ENCODE data around the gene XPO5.
"Not testable (repeated sequence)": the region's sequence is repeated elsewhere in the genome, so short reads cannot be mapped to it uniquely, and the experiment has no call there.

The XPO5 gene

GRCh38 chr6:43544461-43544860 is 31.4 kb downstream of the XPO5 start:
- no peak overlapping the region for H3K4me3 Mint-ChIP-seq
- ATAC-seq (no peak), DNase-seq (ENCODE audit: low spot score in 2 of 2) (no peak)
- H3K4me1 Mint-ChIP-seq = no peaks in the 10 kb centered on the region
- no peaks in the 10 kb centered on the region for H3K9me3 Mint-ChIP-seq
- no peak overlapping the region for H3K27ac Mint-ChIP-seq
- H3K36me3 Mint-ChIP-seq = peaks cover 100% of the 10 kb centered on the region

- no peak overlapping the region for H3K4me3 Mint-ChIP-seq
- H3K36me3 Mint-ChIP-seq = peaks cover 100% of the 10 kb centered on the region
- no peaks in the 10 kb centered on the region for H3K9me3 Mint-ChIP-seq
- DNase-seq (ENCODE audit: low spot score in 2 of 2) = no peak
- ATAC-seq = no peak
- H3K4me1 Mint-ChIP-seq = no peaks in the 10 kb centered on the region
- no peak overlapping the region for H3K27ac Mint-ChIP-seq
Measured at GRCh38 chr6:43541774-43542471, 33.9 kb downstream of the XPO5 start.

DNA sequence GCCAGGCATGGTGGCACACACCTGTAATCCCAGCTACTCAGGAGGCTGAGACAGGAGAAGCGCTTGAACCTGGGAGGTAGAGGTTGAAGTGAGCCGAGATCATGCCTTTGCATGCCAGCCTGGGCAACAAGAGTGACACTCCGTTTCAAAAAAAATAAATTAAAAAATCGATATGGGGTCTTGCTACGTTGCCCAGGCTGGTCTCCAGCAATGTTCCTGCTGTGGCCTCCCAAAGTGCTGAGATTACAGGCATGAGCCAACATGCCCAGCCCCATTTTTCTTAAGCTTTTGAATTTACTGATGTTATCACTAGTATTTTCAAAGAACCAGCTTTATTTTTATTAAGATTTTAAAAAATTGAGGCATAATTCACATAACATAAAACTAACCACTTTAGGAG is 35.3 kb downstream of the XPO5 start:
- no peak overlapping the region for H3K4me3 Mint-ChIP-seq
- H3K27ac Mint-ChIP-seq = no peak overlapping the region
- H3K9me3 Mint-ChIP-seq = no peaks in the 10 kb centered on the region
- H3K36me3 Mint-ChIP-seq = peaks cover 100% of the 10 kb centered on the region
- no peak for ATAC-seq
- no peaks in the 10 kb centered on the region for H3K4me1 Mint-ChIP-seq
- no peak for DNase-seq (ENCODE audit: low spot score in 2 of 2)

DNA sequence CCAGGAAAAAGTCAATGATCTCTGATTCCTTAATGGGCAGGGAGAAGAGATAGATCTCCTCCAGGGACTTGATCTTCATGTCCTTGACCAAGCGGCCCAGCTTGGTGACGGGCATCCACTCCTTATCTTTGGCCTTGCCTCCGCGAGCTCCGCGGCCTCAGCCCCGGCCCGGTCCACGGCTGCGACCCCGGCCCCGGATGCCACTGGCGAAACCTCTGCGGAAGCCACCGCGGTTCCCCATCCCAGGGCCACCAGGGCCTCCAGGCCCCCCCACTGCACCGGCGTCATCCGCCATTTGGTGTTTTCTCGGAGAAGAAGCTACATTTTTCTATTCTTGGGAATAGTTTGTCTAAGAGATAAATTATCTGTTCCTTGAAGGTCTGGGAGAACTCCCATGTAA is 36.4 kb downstream of the XPO5 start:
- not testable (repeated sequence) for H3K4me3 Mint-ChIP-seq; DNase-seq (ENCODE audit: low spot score in 2 of 2); H3K9me3 Mint-ChIP-seq; H3K4me1 Mint-ChIP-seq; ATAC-seq; H3K27ac Mint-ChIP-seq
- peaks cover 100% of the 10 kb centered on the region for H3K36me3 Mint-ChIP-seq

DNA sequence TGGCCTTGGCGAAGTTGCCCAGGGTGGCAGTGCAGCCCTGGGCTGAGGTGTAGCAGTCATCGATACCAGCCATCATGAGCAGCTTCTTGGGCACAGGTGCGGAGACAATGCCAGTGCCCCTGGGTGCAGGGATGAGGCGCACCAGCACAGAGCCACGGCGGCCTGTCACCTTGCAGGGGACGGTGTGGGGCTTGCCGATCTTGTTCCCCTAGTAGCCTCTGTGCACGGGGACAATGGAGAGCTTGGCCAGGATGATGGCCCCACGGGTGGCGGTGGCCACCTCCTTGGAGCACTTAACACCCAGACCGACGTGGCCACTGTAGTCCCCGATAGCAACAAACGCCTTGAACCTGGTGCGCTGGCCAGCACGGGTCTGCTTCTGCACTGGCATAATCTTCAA is 36.9 kb downstream of the XPO5 start:
- not testable (repeated sequence) for H3K9me3 Mint-ChIP-seq; H3K4me3 Mint-ChIP-seq; ATAC-seq; DNase-seq (ENCODE audit: low spot score in 2 of 2); H3K4me1 Mint-ChIP-seq; H3K27ac Mint-ChIP-seq
- peaks cover 100% of the 10 kb centered on the region for H3K36me3 Mint-ChIP-seq

GRCh38 chr6:43532201-43532600 is 43.6 kb downstream of the XPO5 start:
- Mint-ChIP-seq H3K27ac (peak overlapping the region; percentile 43), H3K36me3 (peaks cover 52% of the 10 kb centered on the region)

DNA sequence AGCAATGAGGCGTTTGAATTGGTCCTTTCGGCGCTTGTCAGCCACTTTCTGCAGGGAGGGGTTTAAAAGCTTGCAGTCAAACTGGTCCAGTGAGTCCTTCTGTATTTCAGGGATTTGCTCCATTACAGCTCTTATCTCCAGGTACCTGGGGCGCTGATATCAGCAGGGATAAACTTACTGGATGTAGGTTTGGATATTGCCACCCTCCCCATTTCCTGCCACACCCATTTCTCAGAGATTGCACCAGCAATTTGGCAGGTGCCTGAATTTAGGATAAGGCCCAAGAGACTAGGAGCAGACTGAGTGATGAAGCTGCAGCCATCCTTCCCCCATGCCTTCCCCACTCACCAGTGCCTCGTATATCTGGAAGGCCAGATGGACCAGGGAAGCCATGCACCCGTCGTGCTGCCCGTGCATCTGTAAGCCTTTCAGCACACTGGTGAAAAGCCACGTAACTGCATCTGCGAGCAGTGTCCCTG is 51.3 kb downstream of the XPO5 start:
- Mint-ChIP-seq H3K9me3 (no peaks in the 10 kb centered on the region), H3K27ac (peak overlapping the region; percentile 60), H3K4me1 (no peaks in the 10 kb centered on the region), H3K4me3 (no peak overlapping the region), H3K36me3 (no peaks in the 10 kb centered on the region)
- DNase-seq (ENCODE audit: low spot score in 2 of 2) (no peak), ATAC-seq (no peak)

More at GRCh38 chr6:43532201-43532600, 43.6 kb downstream of the XPO5 start:
- Mint-ChIP-seq H3K4me1 (no peaks in the 10 kb centered on the region), H3K4me3 (no peak overlapping the region), H3K9me3 (no peaks in the 10 kb centered on the region)
- ATAC-seq (no peak), DNase-seq (ENCODE audit: low spot score in 2 of 2) (no peak)

- peak overlapping the region; percentile 34 for H3K27ac Mint-ChIP-seq
- no peak for ATAC-seq
- H3K9me3 Mint-ChIP-seq = no peaks in the 10 kb centered on the region
- H3K36me3 Mint-ChIP-seq = no peaks in the 10 kb centered on the region
- no peak for DNase-seq (ENCODE audit: low spot score in 2 of 2)
- H3K4me1 Mint-ChIP-seq = no peaks in the 10 kb centered on the region
- H3K4me3 Mint-ChIP-seq = no peak overlapping the region
Measured at GRCh38 chr6:43523284-43523683, 52.6 kb downstream of the XPO5 start.

- no peak for DNase-seq (ENCODE audit: low spot score in 2 of 2)
- H3K9me3 Mint-ChIP-seq = no peaks in the 10 kb centered on the region
- no peak for ATAC-seq
- H3K4me3 Mint-ChIP-seq = no peak overlapping the region
- H3K36me3 Mint-ChIP-seq = no peaks in the 10 kb centered on the region
- peak overlapping the region; percentile 34 for H3K27ac Mint-ChIP-seq
- H3K4me1 Mint-ChIP-seq = no peaks in the 10 kb centered on the region
Measured at GRCh38 chr6:43522547-43523261, 53.1 kb downstream of the XPO5 start.

DNA sequence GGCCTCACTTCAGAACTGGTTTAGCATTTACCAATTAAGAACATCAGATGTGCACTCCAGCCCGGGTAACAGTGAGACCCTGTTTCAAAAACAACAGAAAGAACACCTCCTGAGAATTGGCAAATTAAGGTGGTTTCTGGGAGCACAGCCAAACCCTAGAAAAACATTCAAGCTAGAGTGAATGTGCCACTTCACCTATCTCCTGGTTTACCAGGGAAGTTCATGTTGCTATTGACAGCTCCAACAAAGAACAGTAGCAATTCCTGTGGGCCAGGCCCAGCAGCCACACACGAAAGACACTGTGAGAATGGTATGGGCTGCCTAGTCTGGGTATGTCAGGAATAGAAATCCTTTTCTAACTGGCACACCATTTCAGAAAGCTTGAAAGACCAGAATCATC is 54.0 kb downstream of the XPO5 start:
- H3K4me1 Mint-ChIP-seq = no peaks in the 10 kb centered on the region
- no peak overlapping the region for H3K27ac Mint-ChIP-seq
- DNase-seq (ENCODE audit: low spot score in 2 of 2) = no peak
- no peaks in the 10 kb centered on the region for H3K9me3 Mint-ChIP-seq
- H3K4me3 Mint-ChIP-seq = no peak overlapping the region
- H3K36me3 Mint-ChIP-seq = no peaks in the 10 kb centered on the region
- ATAC-seq = no peak

- DNase-seq (ENCODE audit: low spot score in 2 of 2) = no peak
- Mint-ChIP-seq H3K27ac (peak overlapping the region; percentile 11), H3K9me3 (no peaks in the 10 kb centered on the region), H3K36me3 (no peaks in the 10 kb centered on the region), H3K4me1 (peaks cover 13% of the 10 kb centered on the region), H3K4me3 (no peak overlapping the region)
- ATAC-seq = no peak
Measured at GRCh38 chr6:43520097-43520496, 55.7 kb downstream of the XPO5 start.

DNA sequence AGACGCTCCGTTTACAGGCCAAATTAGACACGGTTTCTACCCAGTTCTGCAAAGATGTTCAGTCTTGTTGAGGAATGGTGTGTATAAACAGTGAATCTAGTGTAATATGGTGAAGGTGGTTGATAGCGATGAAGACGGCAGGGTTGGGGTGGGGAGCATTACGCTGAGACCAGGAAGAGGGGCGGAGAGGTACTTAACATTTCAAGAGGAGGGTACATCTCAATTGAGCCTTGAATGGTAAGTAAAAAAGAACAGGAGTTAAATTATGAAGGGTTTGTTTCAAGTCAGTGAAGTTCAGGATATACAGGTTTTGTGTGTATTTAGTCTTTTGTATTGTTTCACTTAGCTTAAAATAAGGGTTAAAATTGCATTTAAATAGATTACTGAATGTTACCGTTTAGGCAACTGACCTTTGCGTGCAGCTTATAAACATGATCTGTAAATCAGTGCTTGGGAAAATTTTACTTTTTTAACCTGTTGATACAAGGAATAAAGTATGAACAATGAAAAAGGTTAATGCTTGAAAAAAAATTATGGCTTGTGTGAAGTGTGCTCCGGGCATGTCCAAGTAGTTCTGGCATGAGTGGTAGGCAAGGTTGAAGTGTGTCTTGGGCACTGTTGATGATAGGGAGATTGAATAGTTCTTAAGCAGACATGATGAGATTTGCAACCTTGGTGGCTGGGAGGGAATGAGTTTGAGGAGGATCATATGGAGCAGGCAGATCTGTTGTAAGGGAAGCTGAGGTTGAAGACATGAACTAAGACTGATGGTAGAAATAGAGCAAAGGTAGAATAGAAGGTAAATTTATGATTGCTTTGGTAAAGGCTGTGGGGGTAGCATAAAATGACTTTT is 58.1 kb downstream of the XPO5 start:
- peak in 1 of 2 donors; percentile 61 for DNase-seq (ENCODE audit: low spot score in 2 of 2)
- no peak for ATAC-seq
- no peaks in the 10 kb centered on the region for H3K9me3 Mint-ChIP-seq
- no peaks in the 10 kb centered on the region for H3K36me3 Mint-ChIP-seq
- peaks cover 23% of the 10 kb centered on the region for H3K4me1 Mint-ChIP-seq
- no peak overlapping the region for H3K4me3 Mint-ChIP-seq
- H3K27ac Mint-ChIP-seq = no peak overlapping the region

DNA sequence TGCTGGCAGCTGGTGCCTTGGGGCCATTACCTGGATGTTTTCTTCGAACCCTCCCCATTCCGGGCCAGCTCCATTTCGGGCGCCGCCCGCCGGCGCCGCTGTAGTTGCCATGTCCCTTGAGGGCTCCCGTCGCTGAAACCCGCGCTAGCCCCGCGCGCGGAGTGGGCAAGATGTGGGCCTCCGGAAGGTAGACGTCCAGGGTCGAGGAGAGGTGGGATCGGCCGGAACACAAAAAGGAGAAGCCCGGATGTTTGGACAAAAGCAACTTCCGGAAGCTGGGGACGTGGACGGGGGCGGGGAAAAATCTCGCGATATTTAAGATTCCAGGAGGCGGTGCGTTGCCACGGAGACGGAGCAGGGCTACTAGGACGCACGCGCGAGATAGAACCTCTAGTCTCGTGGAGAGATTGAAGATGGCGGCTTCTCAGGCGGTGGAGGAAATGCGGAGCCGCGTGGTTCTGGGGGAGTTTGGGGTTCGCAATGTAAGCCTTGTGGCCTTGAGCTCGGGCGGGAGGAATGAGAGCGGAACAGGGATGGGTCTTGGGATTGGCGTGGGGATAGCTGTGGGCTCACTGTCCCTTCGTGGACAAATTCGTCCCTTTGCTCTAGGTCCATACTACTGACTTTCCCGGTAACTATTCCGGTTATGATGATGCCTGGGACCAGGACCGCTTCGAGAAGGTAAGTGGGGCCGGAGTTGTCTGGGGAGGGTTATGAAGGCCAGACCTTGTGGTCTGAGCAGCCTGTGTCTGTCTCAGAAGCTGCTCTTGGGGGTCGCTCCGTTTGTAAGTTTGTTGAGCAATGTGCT is 58.9 kb downstream of the XPO5 start, which contains the start of the genes POLR1C and YIPF3:
POLR1C (plus strand) TSS at position 393 of the 808 bp plus-strand sequence; CDS start at position 414, 21 bp downstream.
YIPF3 (minus strand) TSS at position 230 of the 808 bp plus-strand sequence; CDS start at position 111, 119 bp downstream.
- peak; percentile 95 for ATAC-seq

DNA sequence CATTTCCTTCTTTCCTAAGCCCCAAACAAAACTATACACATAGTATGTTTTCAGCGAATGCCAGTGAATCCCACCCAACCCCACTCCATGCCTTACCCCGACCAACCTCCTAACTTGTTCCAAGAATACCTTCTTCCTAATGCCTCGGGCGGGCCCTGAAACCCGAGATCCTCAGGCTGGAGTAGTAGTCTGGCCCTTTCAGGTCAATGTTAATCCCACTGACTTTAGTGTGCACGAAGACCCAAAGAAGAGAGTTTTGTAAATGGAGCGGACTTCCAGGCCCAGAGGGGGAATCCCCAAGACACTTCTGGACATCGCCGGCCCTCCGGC is 59.5 kb downstream of the XPO5 start:
- ATAC-seq (peak; percentile 2), DNase-seq (ENCODE audit: low spot score in 2 of 2) (no peak)

More for the DNA sequence above, 58.9 kb downstream of the XPO5 start, which contains the start of the genes POLR1C and YIPF3:
- no peak within 1 kb of the TSS for H3K4me3 Mint-ChIP-seq
- no peaks in the 10 kb centered on the region for H3K9me3 Mint-ChIP-seq
- peak; percentile 91 to 98 for DNase-seq (ENCODE audit: low spot score in 2 of 2)
- no peak within 1 kb of the TSS for H3K27ac Mint-ChIP-seq
- no peaks in the 10 kb centered on the region for H3K36me3 Mint-ChIP-seq
- H3K4me1 Mint-ChIP-seq = peaks cover 28% of the 10 kb centered on the region

More for the DNA sequence above, 59.5 kb downstream of the XPO5 start:
- Mint-ChIP-seq H3K4me3 (no peak overlapping the region), H3K27ac (no peak overlapping the region), H3K36me3 (no peaks in the 10 kb centered on the region), H3K9me3 (no peaks in the 10 kb centered on the region), H3K4me1 (peaks cover 28% of the 10 kb centered on the region)

All from stimulated activated effector memory CD8-positive, alpha-beta T cell treated with anti-CD3 and anti-CD28 coated beads, Interleukin-12 subunit alpha, Interleukin-12 subunit beta, amount 100 ng/mL, for 72 hours (primary cell).